Endometrial microvascular endothelial cells (primary cell): ENCODE data around the gene DERL2. TPM values are rescaled to one million over a fixed set of nuclear protein-coding genes. Genes with fewer than 3 reads are reported as not detected.
"Not testable (repeated sequence)": the region's sequence is repeated elsewhere in the genome, so short reads cannot be mapped to it uniquely, and the experiment has no call there.

Experiments used
- in situ Hi-C: cut with HindIII; loops from 2 replicates; pipeline ENCODE4 v1.10.0; 2017; ENCODE audit warnings: low sequenced_read_pairs, low pct_unique_long_range_greater_than_20kb; ENCODE audit errors: inconsistent ontology term
- total RNA-seq: library from RNA; depleted of rRNA; stranded (reverse); fragments of >200 nt; gene quantifications from one replicate; pipeline ENCODE4 v1.2.3, GENCODE V29; 2015; ENCODE audit errors: inconsistent ontology term

DERL2 gene
- total RNA-seq, 1 donor from 2014 or later, result 49.2 TPM

DNA sequence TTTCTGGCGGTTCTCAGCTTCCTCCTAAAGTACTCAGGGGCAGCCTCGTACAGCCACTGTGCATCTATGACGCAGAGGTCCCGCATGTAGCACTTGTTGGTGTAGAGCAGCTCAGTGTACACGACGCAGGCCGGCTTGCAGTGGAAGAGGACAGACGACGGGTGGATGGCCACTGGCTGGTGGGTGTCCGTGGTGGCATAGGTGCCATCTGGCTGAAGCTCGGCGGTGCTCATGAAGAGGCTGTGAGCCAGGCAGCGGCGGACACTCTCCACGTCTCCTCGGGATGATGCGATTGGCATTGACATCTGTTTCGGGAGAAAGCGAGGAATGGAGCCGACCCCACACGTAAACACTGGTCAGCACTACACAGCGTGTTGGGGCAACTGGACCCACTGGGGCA, 41.8 kb downstream of the DERL2 start:
- in situ Hi-C loops, result no loop called here

DNA sequence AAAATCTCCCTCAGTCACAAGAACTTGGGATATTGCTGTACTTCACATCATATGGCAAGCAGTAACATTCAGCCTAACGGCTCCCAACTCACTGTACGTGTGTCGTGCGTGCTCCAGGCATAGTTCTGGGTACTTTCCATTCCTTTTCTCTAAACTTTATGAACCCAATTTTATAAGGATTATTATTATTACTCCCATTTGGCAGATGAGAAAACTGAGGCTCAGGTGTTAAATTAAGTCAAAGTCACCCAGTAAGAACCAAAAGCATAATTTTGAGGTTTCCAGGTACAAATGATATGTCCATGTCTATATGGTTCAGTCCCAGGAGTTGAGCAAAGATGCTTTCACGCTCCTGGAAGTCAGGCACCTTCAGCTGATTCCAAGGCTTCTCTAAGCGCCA, 42.2 kb downstream of the DERL2 start:
- in situ Hi-C loops, result no loop called here

DNA sequence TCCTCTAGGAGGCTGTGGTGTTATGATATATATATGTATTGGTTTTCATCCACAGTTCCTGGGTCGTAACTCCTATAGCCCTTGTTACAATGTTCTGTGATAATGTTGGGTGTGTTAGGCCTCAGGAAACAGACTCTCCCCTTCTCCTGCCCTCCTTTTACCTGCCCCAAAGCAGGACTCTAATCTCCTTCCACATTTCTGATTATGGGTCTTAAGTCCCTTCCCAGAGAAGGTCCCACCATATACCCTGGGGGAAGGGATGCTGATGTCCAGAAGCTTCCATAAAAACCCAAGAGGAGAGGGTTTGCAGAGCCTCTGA, 46.6 kb downstream of the DERL2 start:
- in situ Hi-C loops, result no loop called here

DNA sequence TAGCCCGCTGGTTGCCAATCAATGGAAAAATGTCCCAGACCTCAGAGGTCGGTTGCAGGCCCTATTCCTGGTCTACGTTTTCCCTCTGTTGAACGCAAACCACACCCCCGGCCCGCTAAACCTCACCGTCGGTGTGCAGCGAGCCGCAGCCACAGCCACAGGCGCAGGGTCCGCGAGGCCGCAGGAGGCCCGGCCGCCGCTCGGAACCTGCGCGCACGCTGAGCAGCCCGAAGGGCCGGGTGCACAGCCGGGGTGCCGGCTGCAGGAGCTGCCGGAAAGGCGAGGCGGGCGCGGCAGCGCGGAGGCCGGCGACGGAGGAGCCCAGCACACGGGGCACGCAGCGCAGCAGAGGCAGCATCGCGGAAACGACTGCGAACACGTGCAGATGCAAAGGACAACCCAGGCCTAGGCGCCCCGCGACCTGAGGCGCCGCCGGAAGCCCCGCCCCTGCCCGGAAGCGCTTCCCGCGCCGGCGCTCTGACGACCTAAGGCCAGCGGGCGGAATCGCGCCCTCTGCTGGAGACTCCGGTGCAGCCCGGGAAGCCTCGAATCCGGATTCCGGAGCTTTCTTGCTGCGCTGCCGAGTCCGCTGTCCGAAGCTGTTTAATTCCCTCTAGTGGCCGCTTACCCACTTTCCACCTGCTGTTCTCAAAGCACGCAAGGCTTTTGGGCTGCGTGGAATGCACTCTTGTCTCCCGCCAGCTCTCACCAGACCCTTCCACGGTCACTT, 47.1 kb downstream of the DERL2 start, which contains the start of gene C1QBP:
TSS of gene C1QBP (minus strand) at position 440 of the 730 bp plus-strand sequence. CDS start at position 358, 82 bp downstream.
- in situ Hi-C loops, result no loop called here

DNA sequence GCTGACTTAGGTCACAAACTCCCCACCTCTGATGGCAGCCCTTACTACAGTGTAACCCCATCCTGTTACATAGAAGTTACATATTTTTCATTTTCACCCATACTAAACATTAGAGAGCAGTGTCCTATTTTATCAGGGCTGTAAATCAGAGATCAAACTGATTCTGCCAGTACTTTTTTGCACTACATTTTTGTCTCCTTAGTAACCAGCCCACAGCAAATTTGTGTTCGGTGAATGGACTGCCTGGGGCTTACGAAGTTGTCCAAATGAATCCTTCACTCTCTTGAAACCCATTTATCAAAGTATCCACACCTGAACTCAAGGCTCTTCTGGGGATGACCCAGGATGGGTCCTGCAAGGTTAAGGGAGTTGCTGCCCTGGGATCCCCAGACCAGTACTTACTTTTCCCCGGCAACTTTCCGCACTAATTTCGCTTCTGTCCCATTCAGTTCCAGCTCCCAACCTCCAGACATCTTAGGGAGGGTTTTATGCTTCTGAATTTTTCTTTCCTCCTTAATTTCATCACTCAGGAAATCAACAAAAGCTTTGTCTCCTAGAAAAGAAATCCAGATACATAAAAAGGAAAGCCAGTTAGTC, 48.2 kb downstream of the DERL2 start:
- in situ Hi-C loops, result no loop called here

DNA sequence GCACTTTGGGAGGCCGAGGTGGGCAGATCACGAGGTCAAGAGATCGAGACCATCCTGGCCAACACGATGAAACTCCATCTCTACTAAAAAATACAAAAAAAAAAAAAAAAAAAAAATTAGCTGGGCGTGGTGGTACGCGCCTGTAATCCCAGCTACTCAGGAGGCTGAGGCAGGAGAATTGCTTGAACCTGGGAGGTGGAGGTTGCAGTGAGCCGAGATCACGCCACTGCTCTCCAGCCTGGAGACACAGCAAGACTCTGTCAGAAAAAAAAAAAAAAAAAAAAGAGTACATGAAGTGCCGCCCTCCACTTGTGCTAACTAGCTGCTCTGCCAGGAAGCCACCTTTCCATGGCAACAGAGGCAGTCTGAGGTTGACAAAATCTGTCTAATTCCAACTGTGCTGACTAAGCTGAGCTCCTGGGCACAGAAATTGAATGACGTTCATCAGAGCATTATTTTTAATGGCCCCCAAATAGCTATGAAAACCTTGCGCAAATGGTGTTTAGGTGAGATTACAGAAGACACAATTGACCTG, 50.1 kb downstream of the DERL2 start:
- in situ Hi-C loops, result not testable (repeated sequence)

DNA sequence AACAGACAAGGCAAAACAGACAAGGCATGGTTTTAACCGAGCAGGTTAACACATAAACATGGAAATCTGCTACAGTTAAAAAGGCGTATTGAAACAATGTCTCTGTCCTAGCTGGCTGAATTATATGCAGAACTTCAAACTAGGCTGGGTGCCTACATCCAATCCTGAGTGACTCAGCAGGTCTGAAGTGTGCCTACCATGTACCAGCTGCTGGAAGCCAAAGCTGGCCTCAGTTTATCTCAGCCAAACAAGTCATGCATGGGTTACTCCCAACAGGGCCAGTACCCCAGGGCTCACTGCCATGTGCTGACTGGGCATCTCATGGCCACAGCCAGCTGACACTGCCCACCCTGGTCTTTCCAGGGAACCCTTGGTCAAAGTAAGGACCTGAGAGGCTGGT, 51.0 kb downstream of the DERL2 start:
- in situ Hi-C loops, result no loop called here

DNA sequence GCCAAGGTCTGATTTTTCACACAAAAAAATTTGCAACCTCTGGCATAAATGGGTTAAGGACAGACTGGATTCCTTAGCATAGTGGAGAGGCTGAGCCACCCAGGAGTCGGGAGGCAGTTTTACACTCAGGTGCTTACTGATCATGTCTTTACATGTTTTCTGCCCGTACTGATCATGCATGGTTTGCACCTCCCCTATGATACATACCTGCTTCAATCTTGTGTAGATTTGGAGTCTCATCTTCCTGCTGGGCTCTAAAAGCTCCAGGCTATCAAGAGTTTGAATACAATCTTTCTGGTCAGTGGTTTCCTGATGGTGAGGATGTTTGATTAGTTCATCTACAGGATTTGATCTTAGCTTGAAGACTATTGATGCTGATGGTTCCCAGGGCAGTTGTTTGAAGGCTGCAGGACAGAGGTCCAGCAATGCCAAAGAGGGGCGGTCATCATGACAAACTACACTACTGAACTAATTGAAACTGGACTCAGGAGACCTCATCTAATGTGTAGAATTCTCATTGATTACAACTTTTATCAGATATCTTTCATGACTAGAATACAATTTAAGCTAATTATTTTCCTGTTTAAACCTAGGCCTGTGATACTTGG, 53.9 kb downstream of the DERL2 start:
- in situ Hi-C loops, result no loop called here

DNA sequence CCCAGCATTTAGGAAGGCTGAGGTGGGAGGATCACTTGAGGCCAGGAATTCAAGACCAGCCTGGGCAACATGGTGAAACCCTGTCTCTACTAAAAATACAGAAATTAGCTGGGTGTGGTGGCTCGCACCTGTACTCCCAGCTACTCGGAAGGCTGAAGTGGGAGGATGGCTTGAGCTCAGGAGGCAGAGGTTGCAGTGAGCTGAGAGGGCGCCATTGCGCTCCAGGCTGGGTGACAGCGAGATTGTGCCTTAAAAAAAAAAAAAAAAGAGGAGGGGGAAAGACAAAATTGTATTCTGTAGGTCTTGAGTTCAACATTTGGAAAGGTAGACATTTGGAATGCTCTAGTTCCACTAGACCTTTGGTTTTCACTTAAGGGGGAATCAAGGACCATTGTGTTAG, 54.7 kb downstream of the DERL2 start:
- in situ Hi-C loops, result not testable (repeated sequence)

DNA sequence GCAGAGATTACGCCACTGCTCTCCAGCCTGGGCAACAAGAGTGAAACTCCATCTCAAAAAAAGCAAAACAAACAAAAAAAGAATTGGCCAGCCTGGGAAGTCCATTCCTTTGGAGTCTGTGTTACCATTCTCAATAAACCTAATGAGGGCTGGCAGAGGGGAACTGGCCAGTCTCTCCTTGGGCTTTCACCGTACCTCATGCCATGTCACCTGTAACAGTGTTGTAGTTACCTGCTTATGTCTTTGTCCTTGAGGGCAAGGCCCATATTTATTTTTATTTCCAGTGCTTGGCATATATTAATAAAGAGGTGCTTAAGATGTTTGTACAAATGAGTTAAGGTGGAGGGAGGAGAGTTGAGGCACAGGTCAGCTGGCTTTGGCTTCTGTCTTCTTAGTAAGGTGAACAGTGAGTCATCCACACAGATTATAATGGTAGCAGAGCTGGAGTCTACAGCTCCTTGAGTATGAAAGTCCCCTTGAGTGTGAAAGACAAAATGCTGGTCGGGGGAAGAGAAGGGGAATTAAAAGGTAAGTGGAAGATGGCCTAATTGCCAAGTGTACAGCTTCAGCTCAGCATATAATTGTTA, 55.5 kb downstream of the DERL2 start:
- in situ Hi-C loops, result no loop called here

DNA sequence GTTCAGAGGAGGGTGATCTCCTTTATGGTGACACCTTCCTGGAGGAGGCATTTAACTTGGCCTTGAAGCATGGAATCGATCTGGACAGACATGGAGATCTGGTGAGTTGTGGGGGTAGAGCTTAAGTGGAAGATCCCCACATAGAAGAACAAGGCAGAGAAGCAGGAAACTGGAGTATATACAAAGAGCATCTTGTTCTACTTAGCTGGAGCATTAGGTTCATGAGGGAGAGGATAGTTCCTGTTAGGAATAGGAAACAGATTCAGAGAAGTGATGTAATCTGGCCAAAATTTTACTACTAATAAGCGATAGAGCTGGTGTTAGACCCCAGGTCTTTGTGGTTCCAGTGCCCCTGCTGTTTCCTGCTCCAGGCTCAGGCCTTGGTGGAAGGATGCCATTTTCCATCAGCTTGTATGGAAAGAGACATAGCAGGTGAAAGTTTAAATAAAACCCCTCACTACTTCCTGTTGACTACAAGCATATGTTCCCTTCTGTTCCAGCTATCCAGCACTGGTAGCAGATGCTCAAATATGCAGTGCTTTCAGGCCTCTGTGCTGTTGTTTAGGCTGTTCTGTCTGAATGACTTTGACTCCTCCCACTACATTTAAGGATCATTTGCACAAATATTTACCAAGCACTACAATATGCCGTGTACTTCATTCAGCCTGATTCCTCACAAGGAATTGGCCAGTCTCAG, 56.6 kb downstream of the DERL2 start:
- in situ Hi-C loops, result no loop called here

DNA sequence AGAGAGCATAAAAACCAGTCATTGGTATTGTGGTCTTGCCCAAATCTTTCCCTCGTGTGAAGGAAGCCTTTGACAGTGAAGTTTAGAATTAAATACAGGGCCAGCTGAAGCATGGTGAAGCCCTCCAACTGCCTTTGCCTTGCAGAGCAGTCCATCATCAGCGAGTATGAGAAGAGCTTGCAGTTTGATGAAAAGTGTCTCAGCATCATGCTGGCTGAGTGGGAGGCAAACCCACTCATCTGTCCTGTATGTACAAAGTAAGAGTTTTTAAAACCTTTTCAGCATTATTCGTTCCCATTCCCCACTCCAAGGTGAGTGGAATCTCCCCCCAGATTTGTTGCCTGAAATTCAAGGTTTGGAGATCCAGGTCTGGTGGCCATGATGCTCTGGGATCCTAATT, 60.2 kb downstream of the DERL2 start:
- in situ Hi-C loops, result no loop called here

DNA sequence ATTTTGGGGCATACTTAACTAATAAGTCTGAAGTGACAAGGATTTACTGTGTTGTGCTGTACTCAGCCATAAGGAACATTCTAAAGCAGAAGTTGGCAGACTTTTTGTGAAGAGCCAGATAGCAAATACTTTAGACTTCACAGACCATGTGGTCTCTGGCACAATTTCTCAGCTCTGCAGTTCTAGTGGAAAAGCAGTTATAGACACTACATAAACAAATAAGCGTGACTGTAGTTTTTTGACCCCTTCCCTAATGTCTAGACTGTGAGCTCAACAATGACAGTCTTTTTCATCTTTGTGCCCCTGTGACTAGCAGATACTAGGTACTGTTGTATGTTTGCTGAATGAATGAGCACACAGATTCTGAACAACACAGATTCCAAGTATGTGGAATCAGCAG, 61.1 kb downstream of the DERL2 start:
- in situ Hi-C loops, result no loop called here

DNA sequence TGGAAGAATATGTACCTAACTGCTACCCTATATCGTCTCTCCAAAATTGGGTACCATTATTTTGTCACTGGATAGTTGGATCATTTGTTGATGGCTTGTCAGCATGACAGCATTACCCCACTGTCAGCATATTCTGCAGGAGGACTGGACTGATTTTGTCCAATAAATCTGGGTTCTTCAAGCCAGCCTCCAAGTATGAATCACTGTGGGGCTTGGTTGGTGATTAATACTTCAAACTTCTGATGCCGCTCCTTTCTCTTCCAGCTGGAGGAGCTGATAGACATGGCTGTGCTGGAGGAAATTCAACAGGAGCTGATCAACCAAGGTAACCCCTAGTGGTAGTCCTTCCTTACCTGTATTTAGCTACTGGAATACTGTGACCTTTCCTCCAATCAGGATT, 63.5 kb downstream of the DERL2 start:
- in situ Hi-C loops, result no loop called here

Other genes starting within 250 kb of the DERL2 start
- 31.2 TPM for gene RABEP1, start 203.9 kb downstream of the DERL2 start, total RNA-seq
- 81.7 TPM for gene NUP88, start 66.5 kb downstream of the DERL2 start, total RNA-seq
- 38.2 TPM for gene RPAIN, start 66.0 kb downstream of the DERL2 start, total RNA-seq
- gene C1QBP, start 47.0 kb downstream of the DERL2 start, total RNA-seq, result 345 TPM
- 23.0 TPM for gene DHX33, start 17.2 kb downstream of the DERL2 start, total RNA-seq
- 25.1 TPM for gene MIS12, start 388 bp upstream of the DERL2 start, total RNA-seq
- 35.2 TPM for gene NLRP1, start 98.3 kb upstream of the DERL2 start, total RNA-seq